ENCODE results near the gene BCOR. TPM values are rescaled to one million over a fixed set of nuclear protein-coding genes. Genes with fewer than 3 reads are reported as not detected.

Gene BCOR
- total and polyA plus RNA-seq, 2 of the 13 experiments (the other 11 are each of a cell fraction or from before 2014, with no cell fraction given) = 14.3 to 15.2 TPM

GRCh38 chrX:40003428-40004245 is 94.1 kb downstream of the BCOR start (continued):
- TF ChIP-seq ZNF687 (CRISPR knock-in tag; IDR thresholded peaks at IDR 0.05) = no peak; the same call in 1 of the 2 replicates
- TF ChIP-seq ZNF761 (CRISPR knock-in tag; conservative IDR thresholded peaks at IDR 0.05) = no peak
- no peak for TF ChIP-seq ZNF646 (CRISPR knock-in tag; IDR thresholded peaks at IDR 0.05)
- no peak for TF ChIP-seq HOXD1 (CRISPR knock-in tag; IDR thresholded peaks at IDR 0.05)
- TF ChIP-seq KLF9 (CRISPR knock-in tag; IDR thresholded peaks at IDR 0.05; ENCODE audit: low read depth) = no peak
- no peak for TF ChIP-seq SNRNP70 (IDR thresholded peaks at IDR 0.05; ENCODE audit: low read depth, low read length)
- no peak for TF ChIP-seq ZNF572 (CRISPR knock-in tag; IDR thresholded peaks at IDR 0.05)
- 0 out of 2 replicates have a peak, but pooled peaks have one; percentile 39 for TF ChIP-seq ZBTB43 (CRISPR knock-in tag; conservative IDR thresholded peaks at IDR 0.05)
- TF ChIP-seq ZNF7 (CRISPR knock-in tag; IDR thresholded peaks at IDR 0.05) = no peak
- TF ChIP-seq ZNF800 (CRISPR knock-in tag; IDR thresholded peaks at IDR 0.05) = no peak
- no peak for TF ChIP-seq TAF1 (CRISPR knock-in tag; IDR thresholded peaks at IDR 0.05)
- no peak for TF ChIP-seq MBD4 (IDR thresholded peaks at IDR 0.05; ENCODE audit: borderline replicate concordance, low read length)
- no peak for TF ChIP-seq ZSCAN29 (CRISPR knock-in tag; conservative IDR thresholded peaks at IDR 0.05)
- TF ChIP-seq ESRRA (CRISPR knock-in tag; IDR thresholded peaks at IDR 0.05; ENCODE audit: low read depth) = no peak
- no peak for TF ChIP-seq CBX2 (IDR thresholded peaks at IDR 0.05; ENCODE audit: low read depth, low read length)
- no peak for TF ChIP-seq CBX2 (CRISPR knock-in tag; IDR thresholded peaks at IDR 0.05; ENCODE audit: low read depth)
